NCI-H2196 treated with DMSO at 0.1 percent for 48 hours (cell line): Measurements from ENCODE around the gene RPTOR.
"Not testable (repeated sequence)": the region's sequence is repeated elsewhere in the genome, so short reads cannot be mapped to it uniquely, and the experiment has no call there.

ENCODE experiments used
- DNase-seq: peaks from one replicate; lab custom pipeline; 2025; ENCODE audit not compliant: unreplicated experiment; lab: John Stamatoyannopoulos, UW

RPTOR gene

GRCh38 chr17:80790981-80791742, 246.5 kb downstream of the RPTOR start:
- DNase-seq: no peak

DNA sequence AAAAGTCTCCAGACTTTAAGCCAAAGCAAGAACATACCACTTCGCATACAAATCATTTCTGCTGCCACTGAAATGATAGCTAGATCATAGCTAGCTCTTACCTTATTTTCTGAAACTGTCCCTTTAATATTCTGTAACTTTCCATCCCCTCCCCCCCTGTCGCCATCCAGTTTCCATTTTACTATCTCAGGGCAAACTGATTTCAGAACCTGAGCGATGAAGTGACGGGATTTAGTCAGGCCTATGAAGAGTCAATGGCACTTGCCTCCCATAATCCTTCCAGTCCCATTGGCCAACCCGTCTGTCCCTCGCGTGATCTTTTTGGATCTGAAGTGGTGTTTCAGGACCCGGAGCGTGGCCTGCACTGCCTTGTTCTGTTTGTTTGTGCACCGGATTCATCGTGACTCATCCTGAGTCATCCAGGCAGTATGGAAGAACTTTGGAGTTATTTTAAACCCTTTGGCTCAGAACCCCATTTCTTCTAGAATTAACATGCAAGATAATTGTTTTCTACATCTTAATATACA, 247.2 kb downstream of the RPTOR start:
- DNase-seq: no peak

DNA sequence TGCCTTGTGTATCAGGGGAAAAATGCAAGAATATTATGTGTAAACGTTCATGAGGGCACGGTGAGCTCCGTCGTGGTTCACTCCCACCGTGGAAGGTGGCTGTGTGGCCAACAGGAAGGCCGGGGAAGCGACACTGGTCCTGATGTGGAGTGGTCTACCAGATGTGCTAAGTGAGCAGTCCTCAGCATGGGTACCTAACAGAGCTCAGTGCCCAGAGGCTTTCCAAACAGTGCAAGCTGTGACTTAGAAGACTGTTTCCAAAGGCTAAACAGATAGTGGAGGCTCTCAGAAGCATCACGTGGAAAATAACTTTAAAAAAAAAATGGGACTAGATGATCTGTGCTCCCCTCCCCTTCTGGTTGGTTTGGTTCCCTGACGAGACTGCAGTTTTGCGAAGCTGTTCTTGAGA, 247.7 kb downstream of the RPTOR start:
- no peak for DNase-seq

DNA sequence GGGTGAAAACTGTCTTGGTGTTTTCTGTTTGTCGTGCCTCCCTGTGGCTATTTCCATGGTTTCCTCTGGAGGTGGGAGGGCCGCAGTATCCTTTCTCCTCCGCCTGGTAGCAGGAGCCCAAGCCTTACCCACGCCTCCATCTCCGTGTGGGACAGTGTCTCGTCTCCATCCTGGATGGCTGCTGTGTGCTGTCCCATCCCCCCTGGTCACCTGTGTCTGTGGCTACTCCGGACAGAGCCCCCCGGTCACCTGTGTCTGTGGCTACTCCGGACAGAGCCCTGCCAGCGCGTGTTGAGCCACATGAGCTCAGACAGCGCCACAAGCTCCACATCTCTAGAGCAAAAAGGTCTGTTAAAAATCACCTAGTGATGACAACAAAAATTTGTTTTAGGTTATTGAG, 248.8 kb downstream of the RPTOR start:
- no peak for DNase-seq

DNA sequence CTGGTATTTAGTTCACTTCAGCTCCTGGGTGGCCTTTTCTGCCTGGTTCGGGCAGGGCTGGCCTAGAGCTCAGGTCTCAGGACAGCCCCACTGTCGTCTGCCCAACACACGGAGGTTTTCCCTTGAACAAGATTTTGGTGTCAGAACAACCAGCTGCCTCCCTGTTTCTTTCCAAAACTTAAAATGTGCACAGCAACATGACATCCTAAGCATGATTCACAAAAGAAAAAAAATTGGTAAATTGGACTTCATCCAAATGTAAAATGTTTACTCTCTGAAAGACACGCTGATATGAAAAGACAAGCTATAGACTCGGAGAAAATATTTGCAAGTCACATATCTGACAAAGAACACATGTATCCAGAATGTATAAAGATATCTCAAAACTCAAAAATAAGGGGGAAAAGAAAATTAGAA, 249.2 kb downstream of the RPTOR start:
- no peak for DNase-seq

GRCh38 chr17:80794281-80795089, 249.8 kb downstream of the RPTOR start:
- no peak for DNase-seq

DNA sequence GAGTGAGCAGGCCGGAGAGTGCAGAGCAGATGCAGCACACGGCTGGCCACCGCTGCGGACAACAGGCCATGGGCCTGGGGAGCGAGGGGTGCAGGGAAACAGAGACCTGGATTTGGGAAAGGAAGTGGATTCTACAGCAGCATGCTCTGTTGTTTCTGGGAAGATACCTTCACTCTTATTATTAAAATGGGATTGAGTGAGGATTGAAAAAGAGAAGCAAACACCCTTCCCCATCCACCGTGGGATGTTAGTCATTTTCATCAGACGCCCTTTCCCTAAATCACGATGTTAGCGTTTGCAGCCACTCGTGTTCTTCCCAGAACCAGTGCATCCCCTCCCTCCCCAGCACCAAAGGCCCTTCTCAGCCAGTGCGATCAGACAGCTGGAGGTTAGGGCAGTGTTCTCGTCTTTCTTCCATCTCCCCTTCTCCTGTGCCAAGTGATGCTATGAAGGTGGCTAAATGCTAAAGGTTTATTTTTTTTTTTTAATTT, 250.5 kb downstream of the RPTOR start:
- DNase-seq: no peak

GRCh38 chr17:80795754-80796153, 251.1 kb downstream of the RPTOR start:
- DNase-seq: no peak

DNA sequence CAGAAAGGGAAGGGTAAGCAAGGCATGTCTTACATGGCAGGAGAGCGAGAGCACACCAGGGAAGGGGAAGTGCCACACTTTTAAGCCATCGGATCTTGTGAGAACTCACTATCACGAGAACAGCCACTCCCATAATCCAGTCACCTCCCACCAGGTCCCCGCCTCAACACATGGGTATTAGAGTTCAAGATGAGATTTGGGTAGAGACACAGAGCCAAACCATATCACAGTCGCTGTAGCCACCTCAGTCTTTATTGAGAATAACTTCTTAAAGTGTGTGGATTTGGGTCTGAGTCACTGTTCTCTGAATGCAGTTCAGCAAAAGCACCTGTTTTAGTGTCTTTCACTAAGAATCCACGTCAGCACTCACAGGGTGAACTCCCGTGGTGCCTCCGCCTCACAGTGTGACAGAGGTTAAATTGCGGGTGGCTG, 251.8 kb downstream of the RPTOR start:
- no peak for DNase-seq

DNA sequence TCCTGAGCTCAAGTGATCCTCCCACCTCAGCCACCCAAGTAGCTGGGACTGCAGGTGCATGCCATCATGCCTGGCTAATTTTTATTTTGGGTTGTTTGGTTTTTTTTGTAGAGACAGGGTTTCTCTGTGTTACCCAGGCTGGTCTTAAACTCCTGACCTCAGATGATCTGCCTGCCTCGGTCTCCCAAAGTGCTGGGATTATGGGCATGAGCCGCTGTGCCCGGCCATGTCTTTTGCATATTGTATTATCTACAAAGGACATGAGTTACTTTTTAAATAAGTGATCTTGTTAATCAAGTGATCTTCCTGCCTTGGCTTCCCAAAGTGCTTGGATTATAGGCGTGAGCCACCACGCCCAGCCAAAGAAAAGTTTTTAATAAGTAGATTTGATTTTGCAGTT, 252.6 kb downstream of the RPTOR start:
- DNase-seq: not testable (repeated sequence)

GRCh38 chr17:80797741-80798594, 253.3 kb downstream of the RPTOR start:
- DNase-seq: no peak

DNA sequence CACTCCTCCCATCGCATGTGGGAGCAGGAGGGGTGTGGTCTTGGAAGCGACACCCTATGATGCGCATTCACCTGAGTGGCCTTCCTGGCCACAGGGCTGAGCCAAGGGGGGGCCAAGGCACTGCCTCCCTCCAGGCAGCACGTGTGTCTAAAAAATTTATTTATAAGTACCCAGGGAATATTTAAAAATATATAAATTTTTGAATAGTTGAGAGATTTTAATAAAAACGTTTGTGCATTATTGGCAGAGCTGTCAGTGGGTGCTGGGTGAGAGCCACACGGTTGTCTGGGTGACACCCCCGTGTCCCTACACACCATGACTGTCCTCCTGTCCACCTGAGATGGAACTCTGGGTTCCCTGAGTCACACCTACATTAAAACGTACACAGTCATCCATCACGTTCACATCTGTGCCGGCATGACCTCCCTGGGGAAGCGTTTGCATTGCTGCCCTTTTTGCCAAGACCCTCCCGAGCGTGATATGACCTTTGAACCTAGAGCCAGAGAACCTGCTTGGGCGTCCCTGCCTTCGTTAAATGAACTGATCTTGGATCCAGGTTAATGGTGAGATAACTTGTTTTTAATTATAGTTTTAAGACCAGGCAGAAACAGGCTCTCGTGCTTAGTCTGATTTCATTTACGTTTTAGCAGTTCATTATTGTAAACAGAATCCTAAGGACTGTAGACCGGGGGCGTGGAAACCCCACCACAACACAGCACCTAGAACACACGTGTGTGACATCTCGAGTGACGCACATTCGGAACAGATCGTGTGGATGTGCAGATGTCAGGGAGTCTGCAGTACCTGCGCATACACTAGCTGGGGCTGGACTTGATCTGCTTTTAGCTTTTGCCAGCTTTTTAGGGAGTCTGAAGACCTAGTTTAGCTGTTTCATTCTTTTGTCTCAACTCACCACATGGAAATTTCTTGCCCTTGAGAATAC, 254.2 kb downstream of the RPTOR start:
- no peak for DNase-seq

DNA sequence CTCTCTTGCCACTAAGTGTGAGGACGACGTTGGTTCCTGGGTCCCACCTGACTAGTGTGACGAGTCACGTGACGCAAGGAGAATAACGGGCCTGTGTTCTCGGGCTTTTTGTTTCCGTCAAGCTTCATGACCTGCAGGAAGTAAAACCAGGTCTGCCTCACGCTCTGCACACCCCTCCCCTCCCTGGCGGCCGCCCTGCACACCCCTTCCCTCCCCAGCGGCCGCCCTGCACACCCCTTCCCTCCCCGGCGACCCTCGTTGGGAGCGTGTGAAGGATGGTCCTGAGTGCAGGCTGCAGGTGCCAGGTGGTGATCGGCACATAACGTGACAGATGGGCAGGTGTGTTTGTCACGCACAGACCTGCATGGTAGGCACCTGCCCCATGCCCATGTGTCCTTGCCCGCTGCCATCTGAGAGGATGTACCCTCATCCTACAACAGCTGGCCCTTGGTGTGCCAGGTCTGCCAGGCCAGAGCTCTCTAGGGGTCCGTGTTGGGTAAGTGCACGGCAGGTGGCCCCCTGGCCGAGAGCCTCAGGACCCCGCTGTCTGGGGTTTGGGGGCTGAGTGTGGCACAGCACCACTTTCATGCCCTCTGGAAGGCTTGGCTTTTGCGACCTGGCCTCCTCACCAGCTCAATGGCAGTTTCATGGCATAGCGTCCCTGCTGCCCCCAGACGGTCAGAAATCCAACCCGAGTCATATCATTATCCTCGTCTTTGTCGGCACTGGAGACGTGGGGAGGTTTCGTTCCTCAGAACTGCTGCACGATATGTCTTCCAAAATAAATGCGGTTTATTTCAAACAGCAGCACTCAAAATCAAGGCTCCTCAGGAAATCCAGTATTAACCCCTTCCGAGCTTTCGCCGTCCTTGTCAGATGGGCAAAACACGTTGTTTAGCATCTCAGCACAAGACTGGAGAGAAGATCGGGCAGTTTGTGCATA, 255.2 kb downstream of the RPTOR start:
- no peak for DNase-seq

DNA sequence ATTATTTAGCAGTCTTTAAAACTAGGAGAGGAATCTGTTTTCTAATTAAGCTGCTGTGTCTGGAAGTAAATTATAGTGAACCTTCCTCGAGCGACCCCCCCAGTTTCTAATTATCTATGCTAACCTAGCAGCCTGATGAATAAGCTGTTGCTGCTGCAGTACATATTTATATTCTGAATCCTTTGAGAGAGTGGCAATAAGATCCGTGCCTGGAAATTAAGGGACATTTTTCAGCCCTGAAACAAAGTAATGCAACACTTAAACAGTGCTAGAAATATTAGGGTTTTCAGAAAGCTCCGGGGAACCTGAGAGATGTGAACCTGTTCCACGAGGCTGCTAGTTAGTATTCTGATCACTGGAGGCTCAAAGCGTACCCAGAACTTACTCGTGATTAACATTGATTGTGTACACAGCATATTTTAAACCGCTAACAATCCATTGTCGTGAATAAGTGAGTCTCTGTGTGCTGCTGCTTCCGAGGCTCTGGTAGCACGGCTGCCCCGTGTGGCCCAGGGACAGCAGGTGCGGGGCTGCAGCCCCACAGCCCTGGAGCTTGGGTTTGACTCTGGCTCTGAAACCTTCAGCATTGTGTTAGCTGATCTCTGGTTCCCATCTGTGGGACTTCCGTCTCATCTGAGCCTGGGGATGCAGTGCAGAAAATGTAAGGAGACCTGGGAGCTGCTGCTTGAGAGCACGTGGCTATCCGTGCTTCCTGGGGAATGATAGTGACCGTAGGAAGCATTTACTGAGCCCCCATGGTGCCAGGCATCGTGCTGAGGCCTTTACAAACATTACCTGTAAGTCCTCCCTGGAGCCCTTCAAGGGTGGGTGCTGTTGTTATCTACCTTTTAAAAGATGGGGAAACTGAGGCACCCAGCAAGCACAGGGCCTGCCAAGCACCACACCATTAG, 256.1 kb downstream of the RPTOR start:
- DNase-seq: no peak

DNA sequence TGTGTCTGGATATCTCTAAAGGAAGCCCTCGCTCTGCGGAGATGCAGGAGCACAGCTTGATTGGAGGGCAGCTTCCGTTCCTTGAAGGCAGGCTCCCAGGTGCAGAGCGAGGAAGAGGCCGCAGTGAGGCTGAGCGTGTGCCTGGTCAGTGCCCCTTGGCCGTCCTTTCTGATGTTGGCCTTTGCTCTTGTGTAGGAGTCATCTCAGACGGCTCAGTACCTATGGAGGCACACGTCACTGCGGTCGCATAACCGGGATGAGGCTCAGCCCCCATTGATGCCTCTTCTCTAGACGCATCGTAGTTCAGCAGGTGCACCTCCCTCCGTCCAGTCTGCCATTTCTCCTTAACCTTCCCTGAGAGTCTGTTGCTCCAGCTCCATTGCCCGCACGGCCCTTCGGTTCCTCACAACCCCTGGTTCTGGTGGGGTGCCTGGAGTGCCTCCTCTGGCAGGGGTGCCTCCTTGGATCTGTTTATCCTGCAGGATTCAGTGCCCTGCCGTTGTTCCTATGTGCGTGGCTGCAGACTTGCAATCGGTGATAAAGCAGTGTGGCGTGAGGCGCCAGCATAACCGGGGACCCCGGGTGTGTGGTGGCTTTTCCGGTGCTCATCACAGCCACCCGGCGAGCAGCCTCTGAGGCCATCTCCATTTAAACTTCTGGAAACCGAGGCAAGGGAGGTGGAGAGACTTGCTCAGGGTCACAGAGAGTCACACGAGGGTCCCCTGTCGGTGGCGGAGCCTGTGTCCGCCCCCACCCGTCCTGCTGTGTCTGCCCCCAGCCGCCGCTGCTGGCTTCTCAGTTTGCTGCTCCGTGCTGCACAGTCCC, 258.2 kb downstream of the RPTOR start:
- DNase-seq: no peak

DNA sequence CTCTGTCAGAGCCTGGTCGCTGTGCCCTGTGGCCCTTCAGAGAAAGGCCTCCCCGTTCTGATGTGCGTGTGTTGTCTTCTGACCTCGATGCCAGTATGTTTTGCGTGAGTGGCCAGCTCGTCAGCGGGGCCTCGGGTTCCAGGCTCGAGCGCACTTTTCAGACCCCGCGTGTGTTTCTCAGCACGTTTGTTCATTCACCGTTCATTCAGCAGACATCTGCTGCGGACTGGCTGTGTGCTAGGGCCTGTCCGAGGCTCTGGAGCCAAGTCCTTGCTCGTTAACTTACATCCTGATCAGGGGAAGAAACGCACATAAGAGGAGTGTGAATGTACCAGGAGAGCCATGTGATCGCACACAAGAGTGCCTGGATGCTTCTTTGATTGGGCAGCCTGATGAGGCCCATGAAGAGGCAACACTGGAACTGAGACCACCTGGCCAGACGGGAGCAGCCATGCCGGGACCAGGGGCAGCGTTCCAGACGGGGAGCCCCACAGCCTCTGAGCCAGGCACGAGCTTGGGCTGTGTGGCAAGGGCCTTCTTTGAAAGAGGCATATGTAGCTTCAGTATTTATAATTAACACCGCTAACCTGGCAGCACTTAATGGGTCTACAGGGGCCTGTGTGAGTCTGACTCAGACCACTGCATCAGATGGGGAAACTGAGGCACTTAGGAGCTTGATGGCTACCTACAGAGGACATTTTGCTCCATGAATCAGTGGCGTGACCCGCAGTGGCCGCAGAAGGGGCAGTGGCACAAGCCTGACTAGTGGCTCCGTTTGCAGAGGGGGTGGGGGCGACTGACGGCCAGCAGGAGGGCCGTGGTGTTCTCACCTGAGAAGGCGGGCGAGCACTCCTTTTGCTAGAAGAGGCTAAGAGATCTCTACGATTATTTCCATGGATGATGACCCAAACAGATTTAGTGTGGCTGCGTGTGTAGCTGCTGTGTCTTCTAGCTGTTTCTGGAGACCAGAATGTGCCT, 259.1 kb downstream of the RPTOR start:
- DNase-seq: no peak
